ENCODE results near the gene FBN1. TPM values are rescaled to one million over a fixed set of nuclear protein-coding genes. Genes with fewer than 3 reads are reported as not detected.

The FBN1 gene
- total RNA-seq, 1 experiment from 2014 or later, result 5.2 TPM

GRCh38 chr15:48625126-48625525, 20.4 kb downstream of the FBN1 start:
- CTCF ChIA-PET, result no interaction called here
- Mint-ChIP-seq H3K27ac (no peak overlapping the region), H3K4me3 (no peak overlapping the region), H3K4me1 (peaks cover 7% of the 10 kb centered on the region), H3K36me3 (no peaks in the 10 kb centered on the region), H3K27me3 (ENCODE audit: low read depth) (no peaks in the 10 kb centered on the region), H3K9me3 (0 out of 2 replicates have a peak, but pooled peaks cover 9% of the 10 kb centered on the region)
- TF ChIP-seq TEAD1 (CRISPR knock-in tag; IDR thresholded peaks at IDR 0.05) (no peak), ZNF263 (CRISPR knock-in tag; IDR thresholded peaks at IDR 0.05; ENCODE audit: low read depth) (no peak), MYBL2 (CRISPR knock-in tag; IDR thresholded peaks at IDR 0.05) (no peak), FOXP4 (CRISPR knock-in tag; IDR thresholded peaks at IDR 0.05) (no peak), ZBTB21 (CRISPR knock-in tag; IDR thresholded peaks at IDR 0.05; ENCODE audit: borderline replicate concordance) (no peak), STAT6 (CRISPR knock-in tag; conservative IDR thresholded peaks at IDR 0.05; ENCODE audit: low read depth) (no peak), ATF2 (CRISPR knock-in tag; IDR thresholded peaks at IDR 0.05; ENCODE audit: borderline replicate concordance, low read depth) (no peak), ESRRA (CRISPR knock-in tag; IDR thresholded peaks at IDR 0.05; ENCODE audit: borderline replicate concordance) (no peak)
- TF ChIP-seq, protein P1, sequence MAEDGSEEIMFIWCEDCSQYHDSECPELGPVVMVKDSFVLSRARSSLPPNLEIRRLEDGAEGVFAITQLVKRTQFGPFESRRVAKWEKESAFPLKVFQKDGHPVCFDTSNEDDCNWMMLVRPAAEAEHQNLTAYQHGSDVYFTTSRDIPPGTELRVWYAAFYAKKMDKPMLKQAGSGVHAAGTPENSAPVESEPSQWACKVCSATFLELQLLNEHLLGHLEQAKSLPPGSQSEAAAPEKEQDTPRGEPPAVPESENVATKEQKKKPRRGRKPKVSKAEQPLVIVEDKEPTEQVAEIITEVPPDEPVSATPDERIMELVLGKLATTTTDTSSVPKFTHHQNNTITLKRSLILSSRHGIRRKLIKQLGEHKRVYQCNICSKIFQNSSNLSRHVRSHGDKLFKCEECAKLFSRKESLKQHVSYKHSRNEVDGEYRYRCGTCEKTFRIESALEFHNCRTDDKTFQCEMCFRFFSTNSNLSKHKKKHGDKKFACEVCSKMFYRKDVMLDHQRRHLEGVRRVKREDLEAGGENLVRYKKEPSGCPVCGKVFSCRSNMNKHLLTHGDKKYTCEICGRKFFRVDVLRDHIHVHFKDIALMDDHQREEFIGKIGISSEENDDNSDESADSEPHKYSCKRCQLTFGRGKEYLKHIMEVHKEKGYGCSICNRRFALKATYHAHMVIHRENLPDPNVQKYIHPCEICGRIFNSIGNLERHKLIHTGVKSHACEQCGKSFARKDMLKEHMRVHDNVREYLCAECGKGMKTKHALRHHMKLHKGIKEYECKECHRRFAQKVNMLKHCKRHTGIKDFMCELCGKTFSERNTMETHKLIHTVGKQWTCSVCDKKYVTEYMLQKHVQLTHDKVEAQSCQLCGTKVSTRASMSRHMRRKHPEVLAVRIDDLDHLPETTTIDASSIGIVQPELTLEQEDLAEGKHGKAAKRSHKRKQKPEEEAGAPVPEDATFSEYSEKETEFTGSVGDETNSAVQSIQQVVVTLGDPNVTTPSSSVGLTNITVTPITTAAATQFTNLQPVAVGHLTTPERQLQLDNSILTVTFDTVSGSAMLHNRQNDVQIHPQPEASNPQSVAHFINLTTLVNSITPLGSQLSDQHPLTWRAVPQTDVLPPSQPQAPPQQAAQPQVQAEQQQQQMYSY (CRISPR knock-in tag; IDR thresholded peaks at IDR 0.05), result no peak
- TF ChIP-seq, protein P2, sequence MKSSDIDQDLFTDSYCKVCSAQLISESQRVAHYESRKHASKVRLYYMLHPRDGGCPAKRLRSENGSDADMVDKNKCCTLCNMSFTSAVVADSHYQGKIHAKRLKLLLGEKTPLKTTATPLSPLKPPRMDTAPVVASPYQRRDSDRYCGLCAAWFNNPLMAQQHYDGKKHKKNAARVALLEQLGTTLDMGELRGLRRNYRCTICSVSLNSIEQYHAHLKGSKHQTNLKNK (CRISPR knock-in tag; IDR thresholded peaks at IDR 0.05), result no peak
- POLR2A ChIA-PET, result no interaction called here
- no peak for ATAC-seq
- no peak for DNase-seq (ENCODE audit: low spot score)

DNA sequence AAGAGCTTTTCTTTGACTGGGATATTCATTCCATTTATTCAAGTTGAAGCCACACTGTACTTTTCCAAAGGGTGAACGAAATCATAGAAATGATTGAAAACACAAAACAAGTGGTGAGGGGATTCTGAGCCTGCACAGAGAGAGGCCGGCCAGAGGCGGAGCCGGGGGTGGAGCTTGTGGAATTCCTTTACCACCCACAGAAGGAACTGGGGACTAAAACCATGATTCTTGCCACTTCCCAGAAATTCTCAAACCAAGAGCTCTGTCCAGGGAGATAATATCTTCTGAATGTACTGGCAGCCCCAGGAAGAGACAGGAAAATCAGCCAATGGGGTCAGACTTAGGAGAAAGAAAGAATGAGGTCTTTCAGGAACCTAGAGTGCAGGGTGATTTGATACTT, 20.8 kb downstream of the FBN1 start:
- Mint-ChIP-seq H3K27me3 (ENCODE audit: low read depth) (no peaks in the 10 kb centered on the region), H3K9me3 (0 out of 2 replicates have a peak, but pooled peaks cover 9% of the 10 kb centered on the region), H3K4me1 (peaks cover 4% of the 10 kb centered on the region), H3K4me3 (no peak overlapping the region), H3K27ac (no peak overlapping the region), H3K36me3 (no peaks in the 10 kb centered on the region)
- peak; percentile 25 for DNase-seq (ENCODE audit: low spot score)
- ATAC-seq, result peak; percentile 79
- CTCF ChIA-PET, result no interaction called here
- POLR2A ChIA-PET, result no interaction called here
- no peak for TF ChIP-seq EMX1 (CRISPR knock-in tag; IDR thresholded peaks at IDR 0.05)
- no peak for TF ChIP-seq ZNF396 (CRISPR knock-in tag; IDR thresholded peaks at IDR 0.05; ENCODE audit: borderline replicate concordance)
- no peak for TF ChIP-seq MYBL2 (CRISPR knock-in tag; IDR thresholded peaks at IDR 0.05)
- TF ChIP-seq PRRX2 (CRISPR knock-in tag; IDR thresholded peaks at IDR 0.05), result no peak
- TF ChIP-seq FOXP1 (CRISPR knock-in tag; IDR thresholded peaks at IDR 0.05; ENCODE audit: borderline replicate concordance), result no peak
- TF ChIP-seq ZNF671 (CRISPR knock-in tag; IDR thresholded peaks at IDR 0.05), result no peak
- TF ChIP-seq CBFB (CRISPR knock-in tag; IDR thresholded peaks at IDR 0.05; ENCODE audit: low read depth), result no peak
- TF ChIP-seq HMGXB4 (CRISPR knock-in tag; IDR thresholded peaks at IDR 0.05), result no peak
- TF ChIP-seq, protein P3, sequence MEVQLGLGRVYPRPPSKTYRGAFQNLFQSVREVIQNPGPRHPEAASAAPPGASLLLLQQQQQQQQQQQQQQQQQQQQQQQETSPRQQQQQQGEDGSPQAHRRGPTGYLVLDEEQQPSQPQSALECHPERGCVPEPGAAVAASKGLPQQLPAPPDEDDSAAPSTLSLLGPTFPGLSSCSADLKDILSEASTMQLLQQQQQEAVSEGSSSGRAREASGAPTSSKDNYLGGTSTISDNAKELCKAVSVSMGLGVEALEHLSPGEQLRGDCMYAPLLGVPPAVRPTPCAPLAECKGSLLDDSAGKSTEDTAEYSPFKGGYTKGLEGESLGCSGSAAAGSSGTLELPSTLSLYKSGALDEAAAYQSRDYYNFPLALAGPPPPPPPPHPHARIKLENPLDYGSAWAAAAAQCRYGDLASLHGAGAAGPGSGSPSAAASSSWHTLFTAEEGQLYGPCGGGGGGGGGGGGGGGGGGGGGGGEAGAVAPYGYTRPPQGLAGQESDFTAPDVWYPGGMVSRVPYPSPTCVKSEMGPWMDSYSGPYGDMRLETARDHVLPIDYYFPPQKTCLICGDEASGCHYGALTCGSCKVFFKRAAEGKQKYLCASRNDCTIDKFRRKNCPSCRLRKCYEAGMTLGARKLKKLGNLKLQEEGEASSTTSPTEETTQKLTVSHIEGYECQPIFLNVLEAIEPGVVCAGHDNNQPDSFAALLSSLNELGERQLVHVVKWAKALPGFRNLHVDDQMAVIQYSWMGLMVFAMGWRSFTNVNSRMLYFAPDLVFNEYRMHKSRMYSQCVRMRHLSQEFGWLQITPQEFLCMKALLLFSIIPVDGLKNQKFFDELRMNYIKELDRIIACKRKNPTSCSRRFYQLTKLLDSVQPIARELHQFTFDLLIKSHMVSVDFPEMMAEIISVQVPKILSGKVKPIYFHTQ (CRISPR knock-in tag; IDR thresholded peaks at IDR 0.05), result no peak
- TF ChIP-seq, protein P4, sequence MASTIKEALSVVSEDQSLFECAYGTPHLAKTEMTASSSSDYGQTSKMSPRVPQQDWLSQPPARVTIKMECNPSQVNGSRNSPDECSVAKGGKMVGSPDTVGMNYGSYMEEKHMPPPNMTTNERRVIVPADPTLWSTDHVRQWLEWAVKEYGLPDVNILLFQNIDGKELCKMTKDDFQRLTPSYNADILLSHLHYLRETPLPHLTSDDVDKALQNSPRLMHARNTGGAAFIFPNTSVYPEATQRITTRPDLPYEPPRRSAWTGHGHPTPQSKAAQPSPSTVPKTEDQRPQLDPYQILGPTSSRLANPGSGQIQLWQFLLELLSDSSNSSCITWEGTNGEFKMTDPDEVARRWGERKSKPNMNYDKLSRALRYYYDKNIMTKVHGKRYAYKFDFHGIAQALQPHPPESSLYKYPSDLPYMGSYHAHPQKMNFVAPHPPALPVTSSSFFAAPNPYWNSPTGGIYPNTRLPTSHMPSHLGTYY (CRISPR knock-in tag; IDR thresholded peaks at IDR 0.05), result no peak

Measured in WTC11 (cell line).